Mucosa of descending colon (tissue), 3 donors: ENCODE measurements around the gene FIP1L1. TPM values are rescaled to one million over a fixed set of nuclear protein-coding genes. Genes with fewer than 3 reads are reported as not detected.

ENCODE experiments used
- ATAC-seq: fragments of 200-7000 bp; cut with Tn5 transposase; one replicate; pipeline ENCODE4 v1.9.1; 2020; ENCODE audit warnings: mild to moderate bottlenecking, moderate library complexity
- DNase-seq, 3 donors: peaks; one replicate each; pipeline ENCODE4 v3.0.0-alpha.2; 2020
- H3K36me3 ChIP-seq: fragments of 200-600 bp; one replicate; pipeline ENCODE4 v1.8.0; 2021; ENCODE audit warnings: low read depth, mild to moderate bottlenecking
- H3K4me1 ChIP-seq: fragments of 200-600 bp; one replicate; pipeline ENCODE4 v1.8.0; 2021; ENCODE audit warnings: low read depth, mild to moderate bottlenecking
- H3K4me3 ChIP-seq: fragments of 200-600 bp; one replicate; pipeline ENCODE4 v1.8.0; 2021; ENCODE audit warnings: mild to moderate bottlenecking
- H3K9me3 ChIP-seq: fragments of 200-600 bp; one replicate; pipeline ENCODE4 v1.8.0; 2021; ENCODE audit warnings: mild to moderate bottlenecking
- CTCF ChIP-seq: fragments of 200-600 bp; IDR thresholded peaks from one replicate; pipeline ENCODE4 v1.8.0; 2022; ENCODE audit warnings: antibody characterized with exemption, mild to moderate bottlenecking
- intact Hi-C, 2 donors: fragments of 100-400 bp; cut with DNase I in 1 of 2; cut with micrococcal nuclease in 1 of 2; formaldehyde crosslinking; loops; one replicate each; pipeline versions ENCODE4 v1.11.0 to v1.11.1; 2022; cut with DNase I, micrococcal nuclease
- total RNA-seq, 3 donors: library from RNA; stranded (reverse); fragmentation: NEBNext Ultra II Directional in 2 of 3; extraction: Animal tissue kit (Norgen Biotek cat#: 25700) in 2 of 3; gene quantifications; one replicate each; pipeline versions ENCODE4 v1.2.1 to v1.2.4, GENCODE V29; 2021 to 2023
- donor health status: DM: no; HTN: no; CAD: no; lungs with moderate emphysema.
- donor health status: DM: no; HTN: no; CAD: no.
- donor health status: DM: no; HTN: yes; CAD: no.

FIP1L1 gene
- total RNA-seq, 3 donors from 2014 or later, result 38.9 to 46.1 (median 39.9) TPM

GRCh38 chr4:53419208-53419607 lies 41.8 kb downstream of the FIP1L1 start:
- TF ChIP-seq CTCF, result no peak
- no peak for DNase-seq
- intact Hi-C loops, result no loop called here
- H3K36me3 ChIP-seq, result no peaks in the 10 kb centered on the region
- no peaks in the 10 kb centered on the region for H3K9me3 ChIP-seq
- no peaks in the 10 kb centered on the region for H3K4me1 ChIP-seq
- ATAC-seq, result no peak
- no peak overlapping the region for H3K4me3 ChIP-seq

GRCh38 chr4:53421791-53422190 lies 44.4 kb downstream of the FIP1L1 start:
- intact Hi-C loops, result no loop called here
- no peaks in the 10 kb centered on the region for H3K4me1 ChIP-seq
- DNase-seq (no peak), ATAC-seq (no peak)
- no peak overlapping the region for H3K4me3 ChIP-seq
- no peak for TF ChIP-seq CTCF
- H3K36me3 ChIP-seq, result no peaks in the 10 kb centered on the region
- H3K9me3 ChIP-seq, result no peaks in the 10 kb centered on the region

GRCh38 chr4:53422367-53422766 lies 44.9 kb downstream of the FIP1L1 start:
- H3K36me3 ChIP-seq, result no peaks in the 10 kb centered on the region
- intact Hi-C loops, result no loop called here
- DNase-seq, result no peak
- H3K4me1 ChIP-seq, result no peaks in the 10 kb centered on the region
- no peak for ATAC-seq
- H3K4me3 ChIP-seq, result no peak overlapping the region
- no peak for TF ChIP-seq CTCF
- H3K9me3 ChIP-seq, result no peaks in the 10 kb centered on the region

GRCh38 chr4:53424280-53424679 lies 46.8 kb downstream of the FIP1L1 start:
- no peak overlapping the region for H3K4me3 ChIP-seq
- ATAC-seq (no peak), DNase-seq (no peak)
- no peaks in the 10 kb centered on the region for H3K9me3 ChIP-seq
- intact Hi-C loops, result no loop called here
- no peak for TF ChIP-seq CTCF
- no peaks in the 10 kb centered on the region for H3K36me3 ChIP-seq
- H3K4me1 ChIP-seq, result no peaks in the 10 kb centered on the region

- ATAC-seq, result no peak
- H3K36me3 ChIP-seq, result no peaks in the 10 kb centered on the region
- intact Hi-C loops, result no loop called here
- H3K4me1 ChIP-seq, result no peaks in the 10 kb centered on the region
- H3K9me3 ChIP-seq, result no peaks in the 10 kb centered on the region
- no peak for TF ChIP-seq CTCF
- no peak for DNase-seq
- no peak overlapping the region for H3K4me3 ChIP-seq
These were observed 49.9 kb downstream of the FIP1L1 start for GRCh38 chr4:53427366-53427765.

- no peak for ATAC-seq
- Histone ChIP-seq H3K4me1 (no peaks in the 10 kb centered on the region), H3K36me3 (no peaks in the 10 kb centered on the region), H3K9me3 (no peaks in the 10 kb centered on the region), H3K4me3 (no peak overlapping the region)
- intact Hi-C loops, result no loop called here
- no peak for DNase-seq
- no peak for TF ChIP-seq CTCF
These were observed 53.6 kb downstream of the FIP1L1 start for GRCh38 chr4:53431052-53431451.
